Endometrium (tissue), 2 donors: ENCODE results near the gene GPR61.

Source experiments
- FAIRE-seq: peaks from 2 replicates; lab custom pipeline; 2012; peaks lifted over from hg19 to GRCh38; lab: Jason Lieb, UNC
- donor health status: control.
- donor health status: control.

Gene GPR61

DNA sequence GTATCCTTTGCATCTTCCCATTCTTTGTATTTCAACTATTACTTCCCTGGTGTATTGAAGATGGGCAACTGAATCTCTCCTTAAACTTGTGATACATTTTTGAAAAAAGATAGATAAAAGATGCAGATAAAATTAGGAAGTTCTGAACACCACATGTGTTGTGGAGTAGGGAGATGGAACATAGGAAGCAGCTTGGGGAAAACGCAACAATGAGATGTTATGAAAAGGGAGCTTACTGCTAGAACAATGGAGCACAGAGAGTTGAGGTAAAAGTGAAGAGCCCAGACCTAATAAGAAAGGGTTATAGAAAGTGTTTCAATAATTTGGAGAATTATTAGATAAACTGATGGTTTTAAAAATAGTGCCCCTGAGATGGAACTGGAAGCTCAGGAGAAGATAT is 29.7 kb downstream of the GPR61 start:
- no peak for FAIRE-seq

DNA sequence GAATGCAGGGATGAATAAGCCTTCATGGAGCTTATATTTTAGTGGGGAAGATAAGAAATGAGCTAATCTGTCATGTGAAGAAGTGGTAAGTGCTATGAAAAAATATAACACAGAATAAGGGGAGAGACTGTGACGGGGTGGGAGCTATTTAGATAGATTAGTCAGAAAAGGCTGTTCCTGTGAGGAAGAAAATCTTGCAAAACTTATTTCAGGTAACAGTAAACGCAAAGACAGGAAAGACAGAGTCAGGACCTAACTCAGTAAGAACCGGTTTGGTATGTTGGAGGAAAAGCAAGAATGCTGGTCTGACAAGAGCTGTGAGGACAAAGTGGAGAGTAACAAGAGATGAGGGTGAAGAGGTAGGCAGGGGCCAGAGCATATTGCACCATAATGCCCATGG is 30.7 kb downstream of the GPR61 start:
- FAIRE-seq = no peak

- FAIRE-seq = no peak
Measured at GRCh38 chr1:109573785-109574184, 34.1 kb downstream of the GPR61 start.

- FAIRE-seq = no peak
Measured at GRCh38 chr1:109578947-109579443, 39.3 kb downstream of the GPR61 start.

GRCh38 chr1:109579491-109579890 is 39.8 kb downstream of the GPR61 start:
- FAIRE-seq = no peak

DNA sequence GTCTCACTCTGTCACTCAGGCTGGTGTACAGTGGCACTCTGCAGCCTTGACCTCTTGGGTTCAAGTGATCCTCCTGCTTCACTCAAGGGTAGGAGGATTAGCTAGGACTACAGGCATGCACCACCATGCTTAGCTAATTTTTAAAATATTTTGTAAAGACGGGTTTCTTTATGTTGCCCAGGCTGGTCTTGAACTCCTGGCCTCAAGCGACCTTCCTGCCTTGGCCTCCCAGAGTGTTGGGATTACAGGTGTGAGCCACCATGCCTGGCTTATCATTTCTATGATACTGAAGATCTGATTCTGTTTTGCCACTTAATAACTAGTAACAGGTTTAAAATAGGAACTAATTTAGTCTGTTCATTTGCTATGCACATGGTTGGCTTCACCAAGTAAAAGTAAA is 42.3 kb downstream of the GPR61 start:
- no peak for FAIRE-seq

DNA sequence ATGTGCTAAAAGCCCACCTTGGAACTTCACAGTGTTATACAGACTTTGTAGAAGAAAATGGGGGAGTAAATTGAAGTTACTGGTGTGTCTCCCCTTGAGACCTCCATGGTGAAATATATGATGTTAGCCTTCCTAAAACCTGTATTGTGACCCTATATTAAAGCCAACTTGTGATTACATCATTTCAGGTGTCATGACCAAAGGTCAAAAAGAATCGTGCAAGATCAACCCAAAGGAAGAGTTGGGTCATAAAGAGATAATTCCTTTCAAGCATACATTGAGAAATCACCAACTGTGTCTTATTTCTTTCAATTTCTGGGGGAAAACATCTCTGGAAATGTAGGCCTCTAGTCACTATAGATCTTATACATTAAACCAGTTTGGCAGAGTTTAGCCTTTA is 45.1 kb downstream of the GPR61 start:
- no peak for FAIRE-seq

DNA sequence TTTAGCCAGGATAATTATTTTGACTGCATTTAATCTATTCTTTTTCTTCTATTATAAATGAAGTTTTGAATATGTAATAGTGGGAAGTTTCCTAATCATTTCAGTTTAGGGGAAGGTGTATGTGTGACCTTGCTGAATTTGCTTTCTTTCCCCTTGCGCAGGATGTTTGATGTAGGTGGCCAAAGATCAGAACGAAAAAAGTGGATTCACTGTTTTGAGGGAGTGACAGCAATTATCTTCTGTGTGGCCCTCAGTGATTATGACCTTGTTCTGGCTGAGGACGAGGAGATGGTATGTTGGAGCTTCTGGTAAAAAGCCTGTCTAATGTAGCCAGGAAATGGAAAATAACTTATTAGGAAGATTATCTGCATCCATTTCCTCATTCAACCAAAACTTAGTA is 46.4 kb downstream of the GPR61 start:
- FAIRE-seq = no peak

DNA sequence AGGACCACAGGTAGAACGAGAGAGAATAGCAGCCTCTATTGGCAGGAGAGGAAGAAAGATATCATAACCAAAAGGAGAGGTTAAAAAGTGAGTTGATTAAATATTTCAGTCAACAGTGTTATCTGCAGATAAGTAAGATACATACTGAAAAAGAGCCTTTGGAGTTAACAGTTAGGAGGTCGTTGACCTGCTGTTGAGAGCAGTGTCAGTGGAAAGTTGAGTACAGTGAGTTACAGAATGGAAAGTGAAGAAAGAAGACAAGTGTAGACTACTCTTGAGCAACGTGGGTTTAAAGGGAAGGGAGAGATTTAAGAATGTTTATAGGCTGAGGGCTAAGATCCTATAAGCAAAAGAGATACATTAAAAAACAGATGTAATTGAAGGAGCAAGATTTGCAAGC is 49.5 kb downstream of the GPR61 start:
- no peak for FAIRE-seq

DNA sequence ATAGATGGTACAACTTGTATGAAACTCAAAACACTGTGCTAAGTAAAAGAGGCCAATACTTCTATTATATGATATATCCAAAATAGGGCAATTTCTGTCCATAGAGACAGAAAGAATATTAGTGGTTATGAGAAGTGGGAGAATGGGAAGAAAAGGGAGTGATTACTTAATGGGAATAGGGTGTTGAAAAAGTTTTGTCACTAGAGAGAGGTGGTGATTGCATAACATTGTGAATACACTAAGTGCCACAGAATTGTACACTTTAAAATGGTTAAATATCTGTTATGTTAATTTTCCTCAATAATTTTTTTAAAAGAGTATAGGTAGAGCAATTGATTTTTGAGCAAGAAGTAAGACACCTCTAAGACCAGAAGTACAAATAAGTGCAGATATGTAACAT is 50.0 kb downstream of the GPR61 start:
- FAIRE-seq = no peak

DNA sequence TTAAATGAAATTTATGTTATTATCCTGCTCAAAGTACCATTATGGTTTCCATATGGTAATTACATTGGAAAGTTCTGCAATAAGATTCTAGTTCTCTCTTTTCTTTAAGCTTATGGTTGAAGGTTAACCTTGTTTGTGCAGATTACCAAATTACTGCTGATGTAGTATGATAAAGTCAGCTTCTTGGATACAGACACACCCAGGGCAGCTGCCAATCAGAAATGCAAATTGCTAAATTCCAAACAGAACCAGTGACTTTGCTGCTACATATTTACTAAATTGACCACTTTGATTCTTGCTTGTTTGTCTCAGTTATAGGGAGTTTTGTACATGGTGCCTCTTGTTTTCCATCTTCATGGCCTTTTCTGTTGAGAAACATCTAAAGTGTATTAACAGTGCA is 53.2 kb downstream of the GPR61 start:
- FAIRE-seq = no peak

DNA sequence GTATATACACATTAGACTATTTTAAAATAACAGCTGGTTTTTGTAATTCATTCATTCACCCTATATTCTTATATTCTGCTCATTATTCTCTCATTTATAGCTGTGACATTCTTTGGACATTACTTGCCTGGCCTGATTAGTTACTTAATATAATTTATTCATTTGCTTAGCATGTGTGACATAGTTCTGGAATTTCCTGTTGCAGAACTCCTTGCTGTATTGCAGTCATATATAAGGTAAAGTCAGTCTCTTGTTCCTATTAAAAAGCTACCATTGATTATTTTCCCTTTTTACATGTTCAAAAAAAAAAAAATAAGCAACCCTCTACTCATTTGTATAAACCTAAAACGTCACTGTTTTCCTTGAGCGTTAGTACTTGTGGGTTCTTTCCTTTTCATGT is 55.9 kb downstream of the GPR61 start:
- no peak for FAIRE-seq
